Body of pancreas (tissue), 4 donors: ENCODE measurements around the gene DNM3.

ENCODE experiments used
- POLR2A ChIP-seq, 3 donors: fragments of 450-650 bp; IDR thresholded peaks; one replicate each; pipeline ENCODE4 v1.6.1; 2016; ENCODE audit warnings: antibody characterized with exemption in 3 of 3, mild to moderate bottlenecking in 2 of 3
- TF ChIP-seq, protein P1 (sequence below), 7 experiments: fragments of 450-650 bp in 4 of 7; fragments of 200-600 bp in 3 of 7; sonication (generic) in 3 of 7; IDR thresholded peaks; one replicate each; pipeline ENCODE4 v1.5.1; 2016 to 2019; ENCODE audit warnings: antibody characterized with exemption in 7 of 7

DNA sequence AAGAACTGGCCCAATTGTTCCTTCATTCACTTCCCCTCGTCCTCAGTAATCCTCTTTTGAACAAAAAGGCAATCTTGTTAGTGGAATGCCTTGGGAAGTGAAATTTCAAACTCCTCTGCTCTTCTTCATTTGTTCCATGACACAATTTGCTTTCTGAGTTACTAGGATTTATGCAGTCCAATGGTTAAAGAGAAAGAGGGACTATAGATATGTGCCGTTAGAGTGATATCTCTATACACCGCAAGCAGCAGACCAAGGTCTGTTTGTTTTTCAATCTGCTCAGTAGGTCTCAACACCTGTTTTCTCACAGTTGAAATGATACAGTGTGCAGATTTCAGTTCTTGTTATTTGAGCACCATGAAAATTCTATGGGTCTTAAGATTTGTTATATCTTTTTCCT lies 244.0 kb downstream of the DNM3 start:
- TF ChIP-seq, protein P1, sequence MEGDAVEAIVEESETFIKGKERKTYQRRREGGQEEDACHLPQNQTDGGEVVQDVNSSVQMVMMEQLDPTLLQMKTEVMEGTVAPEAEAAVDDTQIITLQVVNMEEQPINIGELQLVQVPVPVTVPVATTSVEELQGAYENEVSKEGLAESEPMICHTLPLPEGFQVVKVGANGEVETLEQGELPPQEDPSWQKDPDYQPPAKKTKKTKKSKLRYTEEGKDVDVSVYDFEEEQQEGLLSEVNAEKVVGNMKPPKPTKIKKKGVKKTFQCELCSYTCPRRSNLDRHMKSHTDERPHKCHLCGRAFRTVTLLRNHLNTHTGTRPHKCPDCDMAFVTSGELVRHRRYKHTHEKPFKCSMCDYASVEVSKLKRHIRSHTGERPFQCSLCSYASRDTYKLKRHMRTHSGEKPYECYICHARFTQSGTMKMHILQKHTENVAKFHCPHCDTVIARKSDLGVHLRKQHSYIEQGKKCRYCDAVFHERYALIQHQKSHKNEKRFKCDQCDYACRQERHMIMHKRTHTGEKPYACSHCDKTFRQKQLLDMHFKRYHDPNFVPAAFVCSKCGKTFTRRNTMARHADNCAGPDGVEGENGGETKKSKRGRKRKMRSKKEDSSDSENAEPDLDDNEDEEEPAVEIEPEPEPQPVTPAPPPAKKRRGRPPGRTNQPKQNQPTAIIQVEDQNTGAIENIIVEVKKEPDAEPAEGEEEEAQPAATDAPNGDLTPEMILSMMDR (IDR thresholded peaks at IDR 0.05), result no peak
- no peak for TF ChIP-seq POLR2A (IDR thresholded peaks at IDR 0.05)
